CD4-positive, alpha-beta T cell treated with Interleukin-1 beta for 1 hour (primary cell): Measurements from ENCODE around the gene XYLT2.
"Not testable (repeated sequence)": the region's sequence is repeated elsewhere in the genome, so short reads cannot be mapped to it uniquely, and the experiment has no call there.

Experiments
- DNase-seq, 2 donors: peaks; one replicate each; pipeline ENCODE4 v3.0.0-alpha.2; 2020 to 2022

The XYLT2 gene

GRCh38 chr17:50397111-50397918 is 51.4 kb downstream of the XYLT2 start, which contains the start of gene LRRC59:
LRRC59 (minus strand) TSS chr17:50397523; CDS start chr17:50397317, 206 bp downstream.
- DNase-seq: peak; percentile 91 to 94

- DNase-seq: no peak
Measured at GRCh38 chr17:50397919-50398285, 52.0 kb downstream of the XYLT2 start.

DNA sequence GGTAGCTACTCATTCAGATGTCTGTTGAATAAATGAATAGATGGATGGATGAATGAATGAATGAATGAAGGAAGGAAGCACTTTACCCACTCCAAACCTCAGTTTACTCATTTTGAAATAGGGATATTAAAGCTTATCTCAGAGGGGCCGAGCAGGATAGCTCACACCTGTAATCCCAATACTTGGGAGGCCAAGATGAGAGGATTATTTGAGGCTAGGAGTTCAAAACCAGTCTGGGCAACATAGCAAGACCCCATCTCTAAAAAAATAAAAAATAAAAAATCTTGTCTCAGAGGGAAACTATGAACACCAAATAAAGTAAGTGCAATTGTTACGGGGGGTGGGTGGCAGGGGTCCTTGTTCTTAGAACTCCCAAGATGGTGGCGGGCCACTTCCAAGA is 52.7 kb downstream of the XYLT2 start:
- DNase-seq: not testable (repeated sequence)

DNA sequence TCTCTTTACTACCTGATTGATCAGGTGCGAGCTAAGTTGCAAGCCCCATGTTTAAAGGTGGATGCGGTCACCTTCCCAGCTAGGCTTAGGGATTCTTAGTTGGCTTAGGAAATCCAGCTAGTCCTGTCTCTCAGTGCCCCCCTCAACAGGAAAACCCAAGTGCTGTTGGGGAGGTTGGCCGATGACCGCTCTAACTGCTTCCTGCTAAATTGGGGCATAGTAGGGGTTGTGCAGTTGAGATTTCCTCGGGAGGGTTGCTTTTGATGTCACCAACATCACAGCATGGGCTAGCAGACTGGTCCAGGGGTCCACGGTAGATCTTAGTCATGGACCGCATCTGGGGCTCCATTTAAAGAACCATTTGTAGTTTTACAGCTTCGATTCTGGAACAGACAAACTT is 53.7 kb downstream of the XYLT2 start:
- DNase-seq: not testable (repeated sequence)

GRCh38 chr17:50405351-50405750 is 59.4 kb downstream of the XYLT2 start:
- DNase-seq: not testable (repeated sequence)

DNA sequence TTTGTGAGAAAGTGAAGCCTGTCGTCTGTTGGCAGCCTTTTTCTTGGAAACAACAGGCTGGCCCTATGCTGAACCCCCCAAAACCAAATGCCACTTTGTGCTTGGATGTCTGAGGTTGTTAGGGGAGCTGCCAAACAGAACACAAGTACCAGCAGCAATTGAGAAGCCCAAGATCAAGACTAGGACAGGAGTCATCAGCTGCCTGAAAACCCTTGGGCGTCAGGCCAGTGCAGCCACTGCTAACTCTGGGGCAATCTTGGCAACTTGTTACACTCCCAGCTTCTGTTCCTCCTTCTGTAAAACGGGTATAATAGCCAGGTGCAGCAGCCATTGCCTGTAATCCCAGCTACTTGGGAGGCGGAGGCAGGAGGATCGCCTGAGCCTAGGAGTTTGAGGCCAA is 60.7 kb downstream of the XYLT2 start:
- DNase-seq: no peak

GRCh38 chr17:50407921-50408320 is 62.0 kb downstream of the XYLT2 start:
- no peak for DNase-seq
